Measurements from ENCODE around the gene MAP3K5.

The MAP3K5 gene

GRCh38 chr6:136672144-136672543, 120.1 kb downstream of the MAP3K5 start:
- peaks cover 4 to 28% (median 14%) of the 10 kb centered on the region in 4 experiments for H3K36me3 ChIP-seq (ENCODE audit: control insufficient read depth in 4 of 4, insufficient read depth in 4 of 4, low read length in 3 of 4)
- CTCF ChIA-PET: interaction anchor here (0.9 to 1.5 kb wide), 4 partner anchors 9 to 120 kb away, joined by 3 to 5 read pairs (median 3); partner anchors contain the start of gene MAP3K5
- 100% methylated on average over 3 of the region's 4 CpGs for WGBS (ENCODE audit: insufficient coverage)

GRCh38 chr6:136669299-136669699, 123.0 kb downstream of the MAP3K5 start:
- no peak overlapping the region for H3K27ac ChIP-seq (ENCODE audit: insufficient read depth in 1 of 2, low read depth in 1 of 2, low read length in 2 of 2, poor library complexity in 1 of 2, severe bottlenecking in 2 of 2)
- H3K36me3 ChIP-seq (ENCODE audit: control insufficient read depth in 4 of 4, insufficient read depth in 4 of 4, low read length in 3 of 4): peaks cover 7 to 31% (median 15%) of the 10 kb centered on the region in 4 experiments
- H3K4me1 ChIP-seq (ENCODE audit: control extremely low read depth in 1 of 4, control insufficient read depth in 4 of 4, insufficient read depth in 4 of 4, low read length in 3 of 4): no peaks in the 10 kb centered on the region
- no peaks in the 10 kb centered on the region for H3K27me3 ChIP-seq (replicated peaks in 2 of 5; ENCODE audit: control insufficient read depth in 4 of 5, insufficient read depth in 5 of 5, low read length in 4 of 5)
- WGBS (ENCODE audit: insufficient coverage): 80% methylated on average over 1 of the region's 3 CpGs
- ChIA-PET POLR2A (no interaction called here), CTCF (interaction anchor here (0.9 to 2.5 kb wide), 2 partner anchors 25 to 123 kb away, joined by 3 to 12 read pairs; partner anchors contain the start of gene MAP3K5)
- peaks cover 0 to 9% (median 0%) of the 10 kb centered on the region in 5 experiments for H3K9me3 ChIP-seq (ENCODE audit: control extremely low read depth in 1 of 5, control insufficient read depth in 4 of 5, insufficient read depth in 2 of 5, low read depth in 1 of 5, low read length in 4 of 5)
- H3K4me3 ChIP-seq (ENCODE audit: control insufficient read depth in 1 of 7, extremely low read depth in 1 of 7, insufficient read depth in 4 of 7, low read depth in 2 of 7, low read length in 6 of 7): no peak overlapping the region
- DNase-seq: peak in 1 of 3 donors; percentile 37

More at GRCh38 chr6:136672144-136672543, 120.1 kb downstream of the MAP3K5 start:
- peaks cover 0 to 9% (median 0%) of the 10 kb centered on the region in 5 experiments for H3K9me3 ChIP-seq (ENCODE audit: control extremely low read depth in 1 of 5, control insufficient read depth in 4 of 5, insufficient read depth in 2 of 5, low read depth in 1 of 5, low read length in 4 of 5)
- POLR2A ChIA-PET: no interaction called here
- H3K4me3 ChIP-seq (ENCODE audit: control insufficient read depth in 1 of 7, extremely low read depth in 1 of 7, insufficient read depth in 4 of 7, low read depth in 2 of 7, low read length in 6 of 7): no peak overlapping the region
- no peaks in the 10 kb centered on the region for H3K4me1 ChIP-seq (ENCODE audit: control extremely low read depth in 1 of 4, control insufficient read depth in 4 of 4, insufficient read depth in 4 of 4, low read length in 3 of 4)
- H3K27ac ChIP-seq (ENCODE audit: insufficient read depth in 1 of 2, low read depth in 1 of 2, low read length in 2 of 2, poor library complexity in 1 of 2, severe bottlenecking in 2 of 2): no peak overlapping the region
- H3K27me3 ChIP-seq (replicated peaks in 2 of 5; ENCODE audit: control insufficient read depth in 4 of 5, insufficient read depth in 5 of 5, low read length in 4 of 5): no peaks in the 10 kb centered on the region
- DNase-seq: no peak

- ChIA-PET CTCF (interaction anchor here (0.9 to 2.5 kb wide), 2 partner anchors 24 to 124 kb away, joined by 3 to 12 read pairs; partner anchors contain the start of gene MAP3K5), POLR2A (no interaction called here)
- WGBS (ENCODE audit: insufficient coverage): 90% methylated on average over 1 of the region's 3 CpGs
- DNase-seq: no peak
- peaks cover 7 to 28% (median 15%) of the 10 kb centered on the region in 4 experiments for H3K36me3 ChIP-seq (ENCODE audit: control insufficient read depth in 4 of 4, insufficient read depth in 4 of 4, low read length in 3 of 4)
- no peak overlapping the region for H3K27ac ChIP-seq (ENCODE audit: insufficient read depth in 1 of 2, low read depth in 1 of 2, low read length in 2 of 2, poor library complexity in 1 of 2, severe bottlenecking in 2 of 2)
- no peaks in the 10 kb centered on the region for H3K4me1 ChIP-seq (ENCODE audit: control extremely low read depth in 1 of 4, control insufficient read depth in 4 of 4, insufficient read depth in 4 of 4, low read length in 3 of 4)
- no peaks in the 10 kb centered on the region for H3K27me3 ChIP-seq (replicated peaks in 2 of 5; ENCODE audit: control insufficient read depth in 4 of 5, insufficient read depth in 5 of 5, low read length in 4 of 5)
- H3K4me3 ChIP-seq (ENCODE audit: control insufficient read depth in 1 of 7, extremely low read depth in 1 of 7, insufficient read depth in 4 of 7, low read depth in 2 of 7, low read length in 6 of 7): no peak overlapping the region
- peaks cover 0 to 5% (median 0%) of the 10 kb centered on the region in 5 experiments for H3K9me3 ChIP-seq (ENCODE audit: control extremely low read depth in 1 of 5, control insufficient read depth in 4 of 5, insufficient read depth in 2 of 5, low read depth in 1 of 5, low read length in 4 of 5)
Observed at GRCh38 chr6:136668571-136668970, 123.7 kb downstream of the MAP3K5 start.

- no CpG with 5 or more reads among the region's 1 CpG for WGBS (ENCODE audit: insufficient coverage)
- ChIA-PET CTCF (interaction anchor here (0.5 to 3.2 kb wide), 5 partner anchors 10 to 126 kb away, joined by 3 to 11 read pairs (median 3); partner anchors contain the start of gene MAP3K5), POLR2A (no interaction called here)
Observed at GRCh38 chr6:136666041-136666440, 126.2 kb downstream of the MAP3K5 start.

GRCh38 chr6:136662347-136663237, 129.7 kb downstream of the MAP3K5 start:
- no peaks in the 10 kb centered on the region for H3K9me3 ChIP-seq (ENCODE audit: control extremely low read depth in 1 of 5, control insufficient read depth in 4 of 5, insufficient read depth in 2 of 5, low read depth in 1 of 5, low read length in 4 of 5)
- H3K4me1 ChIP-seq (ENCODE audit: control extremely low read depth in 1 of 4, control insufficient read depth in 4 of 4, insufficient read depth in 4 of 4, low read length in 3 of 4): no peaks in the 10 kb centered on the region
- H3K27ac ChIP-seq (ENCODE audit: insufficient read depth in 1 of 2, low read depth in 1 of 2, low read length in 2 of 2, poor library complexity in 1 of 2, severe bottlenecking in 2 of 2): no peak overlapping the region
- no peak overlapping the region for H3K4me3 ChIP-seq (ENCODE audit: control insufficient read depth in 1 of 7, extremely low read depth in 1 of 7, insufficient read depth in 4 of 7, low read depth in 2 of 7, low read length in 6 of 7)
- no peaks in the 10 kb centered on the region for H3K27me3 ChIP-seq (replicated peaks in 2 of 5; ENCODE audit: control insufficient read depth in 4 of 5, insufficient read depth in 5 of 5, low read length in 4 of 5)
- no CpG with 5 or more reads among the region's 3 CpGs for WGBS (ENCODE audit: insufficient coverage)
- ChIA-PET POLR2A (no interaction called here), CTCF (no interaction called here)
- H3K36me3 ChIP-seq (ENCODE audit: control insufficient read depth in 4 of 4, insufficient read depth in 4 of 4, low read length in 3 of 4): peaks cover 4 to 20% (median 7%) of the 10 kb centered on the region in 4 experiments
- no peak for DNase-seq

More at GRCh38 chr6:136666041-136666440, 126.2 kb downstream of the MAP3K5 start:
- Histone ChIP-seq H3K27me3 (replicated peaks in 2 of 5; ENCODE audit: control insufficient read depth in 4 of 5, insufficient read depth in 5 of 5, low read length in 4 of 5) (no peaks in the 10 kb centered on the region), H3K9me3 (ENCODE audit: control extremely low read depth in 1 of 5, control insufficient read depth in 4 of 5, insufficient read depth in 2 of 5, low read depth in 1 of 5, low read length in 4 of 5) (no peaks in the 10 kb centered on the region), H3K4me1 (ENCODE audit: control extremely low read depth in 1 of 4, control insufficient read depth in 4 of 4, insufficient read depth in 4 of 4, low read length in 3 of 4) (no peaks in the 10 kb centered on the region), H3K27ac (ENCODE audit: insufficient read depth in 1 of 2, low read depth in 1 of 2, low read length in 2 of 2, poor library complexity in 1 of 2, severe bottlenecking in 2 of 2) (no peak overlapping the region), H3K4me3 (ENCODE audit: control insufficient read depth in 1 of 7, extremely low read depth in 1 of 7, insufficient read depth in 4 of 7, low read depth in 2 of 7, low read length in 6 of 7) (no peak overlapping the region), H3K36me3 (ENCODE audit: control insufficient read depth in 4 of 4, insufficient read depth in 4 of 4, low read length in 3 of 4) (peaks cover 5 to 18% (median 12%) of the 10 kb centered on the region in 4 experiments)
- no peak for DNase-seq

GRCh38 chr6:136660727-136661126, 131.6 kb downstream of the MAP3K5 start:
- peak overlapping the region in 1 of 2 experiments; percentile 14 for H3K27ac ChIP-seq (ENCODE audit: insufficient read depth in 1 of 2, low read depth in 1 of 2, low read length in 2 of 2, poor library complexity in 1 of 2, severe bottlenecking in 2 of 2)
- ChIA-PET CTCF (no interaction called here), POLR2A (interaction anchor here (0.6 kb wide), 1 partner anchor 32 kb away, joined by 3 read pairs; no protein-coding TSS in a partner anchor)
- no peaks in the 10 kb centered on the region for H3K9me3 ChIP-seq (ENCODE audit: control extremely low read depth in 1 of 5, control insufficient read depth in 4 of 5, insufficient read depth in 2 of 5, low read depth in 1 of 5, low read length in 4 of 5)
- DNase-seq: no peak
- WGBS (ENCODE audit: insufficient coverage): no CpG with 5 or more reads among the region's 1 CpG
- no peaks in the 10 kb centered on the region for H3K27me3 ChIP-seq (replicated peaks in 2 of 5; ENCODE audit: control insufficient read depth in 4 of 5, insufficient read depth in 5 of 5, low read length in 4 of 5)
- peaks cover 2 to 7% (median 5%) of the 10 kb centered on the region in 4 experiments for H3K4me1 ChIP-seq (ENCODE audit: control extremely low read depth in 1 of 4, control insufficient read depth in 4 of 4, insufficient read depth in 4 of 4, low read length in 3 of 4)
- H3K4me3 ChIP-seq (ENCODE audit: control insufficient read depth in 1 of 7, extremely low read depth in 1 of 7, insufficient read depth in 4 of 7, low read depth in 2 of 7, low read length in 6 of 7): no peak overlapping the region
- peaks cover 4 to 22% (median 7%) of the 10 kb centered on the region in 4 experiments for H3K36me3 ChIP-seq (ENCODE audit: control insufficient read depth in 4 of 4, insufficient read depth in 4 of 4, low read length in 3 of 4)
